C4-2B (cell line): ENCODE results near the gene ANXA11.

Source experiments
- CTCF ChIP-seq: fragments of 450-650 bp; conservative IDR thresholded peaks from 2 replicates; pipeline ENCODE4 v1.5.1; 2017; ENCODE audit warnings: mild to moderate bottlenecking
- ZFX ChIP-seq: fragments of 450-650 bp; IDR thresholded peaks from 2 replicates; pipeline ENCODE4 v1.6.1; 2017

- TF ChIP-seq CTCF: no peak
- TF ChIP-seq ZFX: no peak
Observed at GRCh38 chr10:80157561-80157960, 47.8 kb downstream of the ANXA11 start.
